ENCODE results near the gene LRRC36.

DNA sequence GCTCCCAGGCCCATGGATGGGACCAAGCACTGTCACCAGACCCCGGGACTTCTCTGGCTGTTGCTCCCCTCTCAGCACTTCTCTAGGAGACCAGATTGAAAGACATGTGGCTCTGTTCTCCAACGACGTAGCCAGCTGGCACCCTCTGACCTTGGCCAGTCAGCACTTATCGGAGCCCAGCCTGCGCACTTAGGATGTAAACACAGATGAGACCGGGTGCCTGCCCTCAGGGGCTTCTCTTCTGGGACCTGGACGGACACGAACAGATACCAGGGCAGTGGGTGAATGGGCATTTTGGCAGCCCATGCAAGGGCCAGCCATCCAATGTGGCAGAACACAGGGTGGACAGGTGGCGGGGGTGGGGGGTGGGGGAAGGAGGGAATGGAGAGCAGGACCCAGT lies 83.0 kb downstream of the LRRC36 start:
- TF ChIP-seq, protein P1, sequence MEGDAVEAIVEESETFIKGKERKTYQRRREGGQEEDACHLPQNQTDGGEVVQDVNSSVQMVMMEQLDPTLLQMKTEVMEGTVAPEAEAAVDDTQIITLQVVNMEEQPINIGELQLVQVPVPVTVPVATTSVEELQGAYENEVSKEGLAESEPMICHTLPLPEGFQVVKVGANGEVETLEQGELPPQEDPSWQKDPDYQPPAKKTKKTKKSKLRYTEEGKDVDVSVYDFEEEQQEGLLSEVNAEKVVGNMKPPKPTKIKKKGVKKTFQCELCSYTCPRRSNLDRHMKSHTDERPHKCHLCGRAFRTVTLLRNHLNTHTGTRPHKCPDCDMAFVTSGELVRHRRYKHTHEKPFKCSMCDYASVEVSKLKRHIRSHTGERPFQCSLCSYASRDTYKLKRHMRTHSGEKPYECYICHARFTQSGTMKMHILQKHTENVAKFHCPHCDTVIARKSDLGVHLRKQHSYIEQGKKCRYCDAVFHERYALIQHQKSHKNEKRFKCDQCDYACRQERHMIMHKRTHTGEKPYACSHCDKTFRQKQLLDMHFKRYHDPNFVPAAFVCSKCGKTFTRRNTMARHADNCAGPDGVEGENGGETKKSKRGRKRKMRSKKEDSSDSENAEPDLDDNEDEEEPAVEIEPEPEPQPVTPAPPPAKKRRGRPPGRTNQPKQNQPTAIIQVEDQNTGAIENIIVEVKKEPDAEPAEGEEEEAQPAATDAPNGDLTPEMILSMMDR (conservative IDR thresholded peaks at IDR 0.05; ENCODE audit: low read length) = no peak
- no peak for TF ChIP-seq EZH2phosphoT487 (IDR thresholded peaks at IDR 0.05; ENCODE audit: borderline replicate concordance)

Measured in Loucy (cell line).